Right cardiac atrium (tissue), 5 donors: Measurements from ENCODE around the gene APBB2. TPM values are rescaled to one million over a fixed set of nuclear protein-coding genes. Genes with fewer than 3 reads are reported as not detected.
A peak's percentile ranks its signal among the peaks of the same experiment; 100 is the strongest.
"Not testable (repeated sequence)": the region's sequence is repeated elsewhere in the genome, so short reads cannot be mapped to it uniquely, and the experiment has no call there.

Source experiments
- ATAC-seq, 2 donors: fragments of 200-7000 bp; cut with Tn5 transposase; one replicate each; pipeline versions ENCODE4 v1.8.0 to v1.9.1; 2020; ENCODE audit warnings: moderate library complexity in 2 of 2, mild to moderate bottlenecking in 1 of 2
- DNase-seq, 3 donors: peaks; one replicate each; pipeline ENCODE4 v3.0.0-alpha.2; 2020
- H3K27ac ChIP-seq: one replicate; pipeline ENCODE4 v1.5.1; 2013; ENCODE audit warnings: mild to moderate bottlenecking, low read length, control low read depth, moderate library complexity
- H3K27me3 ChIP-seq: one replicate; pipeline ENCODE4 v1.6.1; 2013; ENCODE audit not compliant: control insufficient read depth, insufficient read depth
- H3K4me1 ChIP-seq: one replicate; pipeline ENCODE4 v1.6.1; 2013; ENCODE audit warnings: low read length; ENCODE audit not compliant: control insufficient read depth, insufficient read depth
- H3K4me3 ChIP-seq: one replicate; pipeline ENCODE4 v1.5.1; 2013; ENCODE audit warnings: low read length, control low read depth
- H3K9me3 ChIP-seq: one replicate; pipeline ENCODE4 v1.6.1; 2013; ENCODE audit warnings: low read length; ENCODE audit not compliant: control insufficient read depth
- WGBS: extraction: QIAGEN DNeasy Blood & Tissue Kit; methylation state at CpG from one replicate; pipeline ENCODE4 v1.1.7; 2013; 5-methylcytosine and 5-hydroxymethylcytosine counted together
- intact Hi-C, 4 donors: fragments of 100-400 bp; cut with DNase I; formaldehyde crosslinking; loops; one replicate each; pipeline versions ENCODE4 v1.11.0 to v1.14.0; 2022 to 2023
- polyA plus RNA-seq: library from polyadenylated mRNA; stranded (reverse); fragments of 200-250 nt; gene quantifications from one replicate; pipeline ENCODE4 v1.2.3, GENCODE V29; 2013
- total RNA-seq, 4 donors: library from RNA; stranded (reverse); fragmentation: NEBNext Ultra II Directional; extraction: Animal tissue kit (Norgen Biotek cat#: 25700); gene quantifications; one replicate each; pipeline ENCODE4 v1.2.1, GENCODE V29; 2021
- donor health status: healthy with polysubstance abuse.
- donor health status: DM: no; HTN: yes; CAD: no.
- donor health status: DM: no; HTN: no; CAD: no.
- donor health status: DM: no; HTN: yes; CAD: no; lungs with severe emphysema.
- donor health status: DM: yes; HTN: yes; CAD: no.

Gene APBB2
- total and polyA plus RNA-seq, 5 donors: 12.7 to 46.2 (median 37.0) TPM

DNA sequence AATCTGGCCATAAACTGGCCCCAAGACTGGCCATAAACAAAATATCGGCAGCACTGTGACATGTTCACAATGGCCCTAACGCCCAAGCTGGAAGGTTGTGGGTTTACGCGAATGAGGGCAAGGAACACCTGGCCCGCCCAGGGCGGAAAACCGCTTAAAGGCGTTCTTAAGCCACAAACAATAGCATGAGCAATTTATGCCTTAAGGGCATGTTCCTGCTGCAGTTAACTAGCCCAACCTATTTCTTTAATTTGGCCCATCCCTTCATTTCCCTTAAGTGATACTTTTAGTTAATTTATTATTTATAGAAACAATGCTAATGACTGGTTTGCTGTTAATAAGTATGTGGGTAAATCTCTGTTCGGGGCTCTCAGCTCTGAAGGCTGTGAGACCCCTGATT is 154.9 kb downstream of the APBB2 start:
- intact Hi-C loops, H3K9me3 ChIP-seq: not testable (repeated sequence)
- WGBS: over 99% methylated on average over 9 of the region's 9 CpGs

DNA sequence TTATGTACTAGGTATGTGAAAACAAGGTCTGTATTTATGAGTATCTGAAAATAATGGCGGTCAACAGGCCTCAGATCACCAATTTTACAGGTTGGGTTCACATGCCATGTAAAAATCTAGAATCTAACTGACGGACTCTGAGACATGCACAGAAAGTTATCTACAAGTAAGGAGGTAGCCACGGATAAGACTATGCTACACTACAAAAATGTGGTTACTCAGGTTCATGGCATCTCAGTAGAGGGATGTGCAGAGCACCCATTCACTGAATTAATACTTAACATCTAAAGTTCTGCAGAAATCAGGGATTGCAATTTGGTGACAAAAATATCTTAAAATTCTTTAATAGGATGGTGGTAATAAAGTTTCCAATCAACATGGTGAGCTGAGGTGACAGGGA is 155.9 kb downstream of the APBB2 start:
- no peak for ATAC-seq
- intact Hi-C loops: no loop called here
- WGBS: 94% methylated on average over 3 of the region's 3 CpGs

More for the DNA sequence above, 154.9 kb downstream of the APBB2 start:
- DNase-seq, H3K27me3 ChIP-seq, H3K4me3 ChIP-seq, H3K27ac ChIP-seq, ATAC-seq: not testable (repeated sequence)
- H3K4me1 ChIP-seq: peaks cover 14% of the 10 kb centered on the region

DNA sequence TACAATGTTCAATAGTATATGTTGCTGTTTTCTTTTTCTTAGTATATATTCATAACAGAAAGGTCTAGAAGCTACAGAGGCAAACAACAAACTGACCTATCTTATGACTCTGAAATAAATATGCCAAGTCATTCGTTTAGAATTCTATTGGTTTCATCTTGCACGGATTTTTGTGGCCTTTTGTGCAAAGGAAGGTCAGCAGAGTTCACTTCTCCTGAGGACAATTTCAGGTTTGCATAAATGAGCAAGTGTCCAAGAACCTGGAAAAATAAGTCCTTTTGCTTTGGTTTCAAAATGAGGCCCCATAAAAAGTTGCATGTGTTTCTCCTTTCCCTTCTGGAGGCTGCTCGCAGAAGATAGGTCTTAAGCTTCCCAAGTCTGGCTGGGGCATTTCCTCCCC is 156.9 kb downstream of the APBB2 start:
- DNase-seq (no peak), ATAC-seq (no peak)
- Histone ChIP-seq H3K4me1 (peaks cover 13% of the 10 kb centered on the region), H3K27me3 (no peaks in the 10 kb centered on the region), H3K4me3 (no peak overlapping the region), H3K27ac (no peak overlapping the region), H3K9me3 (no peaks in the 10 kb centered on the region)
- intact Hi-C loops: no loop called here
- WGBS: 62% methylated on average over 3 of the region's 3 CpGs

More for the DNA sequence above, 155.9 kb downstream of the APBB2 start:
- H3K4me3 ChIP-seq: no peak overlapping the region
- H3K27ac ChIP-seq: no peak overlapping the region
- no peaks in the 10 kb centered on the region for H3K9me3 ChIP-seq
- no peaks in the 10 kb centered on the region for H3K27me3 ChIP-seq
- peaks cover 14% of the 10 kb centered on the region for H3K4me1 ChIP-seq
- no peak for DNase-seq

- WGBS: 90% methylated on average over 5 of the region's 5 CpGs
- Histone ChIP-seq H3K27me3 (no peaks in the 10 kb centered on the region), H3K27ac (peak overlapping the region; percentile 26), H3K4me3 (no peak overlapping the region), H3K9me3 (no peaks in the 10 kb centered on the region), H3K4me1 (peaks cover 9% of the 10 kb centered on the region)
- ATAC-seq: no peak
- intact Hi-C loops: loop anchor here in 1 of 4 donors (5.0 kb wide), 1 partner anchor 160 kb away; the partner anchor contains the start of gene APBB2
- DNase-seq: no peak
Measured at GRCh38 chr4:41052287-41052686, 162.1 kb downstream of the APBB2 start.

DNA sequence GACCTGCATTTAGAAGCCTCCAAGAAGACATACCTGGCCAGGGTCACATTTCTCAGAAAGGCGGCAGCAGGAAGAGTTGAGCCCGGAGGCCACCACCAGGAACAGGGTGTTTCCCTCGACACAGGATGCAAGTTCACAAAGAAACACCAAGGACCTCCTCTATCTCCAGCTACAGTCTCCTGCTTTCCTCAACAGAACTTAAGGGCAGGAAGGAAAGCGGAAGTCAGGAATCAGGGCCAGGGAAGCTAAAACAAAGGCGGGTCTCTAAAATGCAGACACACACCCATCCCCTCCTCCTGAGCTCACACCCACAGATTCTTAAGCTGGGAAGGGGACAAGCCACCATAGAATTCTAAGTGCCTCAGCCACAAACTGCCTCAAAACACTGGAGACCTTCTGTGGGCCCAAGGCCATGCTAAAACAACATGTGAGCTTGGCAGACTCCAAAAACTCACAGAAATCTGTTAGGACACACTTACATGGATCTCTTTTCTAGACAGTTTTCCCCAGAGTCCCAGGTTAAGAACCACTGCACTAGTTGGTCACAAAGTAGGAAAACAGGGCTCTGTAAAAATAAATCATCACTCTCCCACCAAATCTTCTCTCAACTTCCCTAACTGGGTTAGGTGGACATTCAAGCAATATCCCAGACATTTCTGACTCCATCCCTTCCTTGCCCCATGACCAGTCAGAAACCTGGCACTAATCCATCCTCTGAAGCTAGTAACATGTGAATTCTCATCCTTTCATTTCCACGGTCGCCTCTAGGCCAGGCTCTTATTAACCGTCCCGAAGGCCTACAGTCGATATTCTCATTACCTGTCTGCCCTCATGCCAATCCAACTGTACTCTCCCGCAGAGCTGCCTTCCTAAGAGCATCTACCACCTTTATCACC is 163.2 kb downstream of the APBB2 start:
- peak; percentile 33 to 49 (median 49) for DNase-seq
- ATAC-seq: peak; percentile 63 to 93
- H3K4me3 ChIP-seq: no peak overlapping the region
- H3K4me1 ChIP-seq: peaks cover 9% of the 10 kb centered on the region
- H3K27ac ChIP-seq: peak overlapping the region; percentile 87
- intact Hi-C loops: loop anchor here in 1 of 4 donors (5.0 kb wide), 1 partner anchor 161 kb away; the partner anchor contains the start of gene APBB2
- H3K9me3 ChIP-seq: no peaks in the 10 kb centered on the region
- no peaks in the 10 kb centered on the region for H3K27me3 ChIP-seq
- WGBS: 62% methylated on average over 11 of the region's 11 CpGs

- Histone ChIP-seq H3K9me3 (no peaks in the 10 kb centered on the region), H3K4me3 (peak overlapping the region; percentile 16), H3K27ac (peak overlapping the region; percentile 37), H3K4me1 (peaks cover 9% of the 10 kb centered on the region), H3K27me3 (no peaks in the 10 kb centered on the region)
- DNase-seq (no peak), ATAC-seq (peak; percentile 18 to 42)
- WGBS: 51% methylated on average over 1 of the region's 1 CpG
- intact Hi-C loops: loop anchor here in 1 of 4 donors (5.0 kb wide), 1 partner anchor 162 kb away; the partner anchor contains the start of gene APBB2
Measured at GRCh38 chr4:41050116-41050515, 164.2 kb downstream of the APBB2 start.

DNA sequence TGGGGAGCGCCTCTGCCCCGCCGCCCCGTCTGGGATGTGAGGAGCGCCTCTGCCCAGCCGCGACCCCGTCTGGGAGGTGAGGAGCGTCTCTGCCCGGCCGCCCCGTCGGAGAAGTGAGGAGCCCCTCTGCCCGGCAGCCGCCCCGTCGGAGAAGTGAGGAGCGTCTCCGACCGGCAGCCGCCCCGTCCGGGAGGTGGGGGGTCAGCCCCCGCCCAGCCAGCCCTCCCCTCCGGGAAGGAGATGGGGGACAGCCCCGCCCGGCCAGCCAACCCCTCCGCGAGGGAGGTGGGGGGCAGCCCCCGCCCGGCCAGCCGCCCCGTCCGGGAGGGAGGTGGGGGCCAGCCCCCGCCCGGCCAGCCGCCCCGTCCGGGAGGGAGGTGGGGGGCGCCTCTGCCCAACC is 165.2 kb downstream of the APBB2 start:
- not testable (repeated sequence) for H3K4me1 ChIP-seq

DNA sequence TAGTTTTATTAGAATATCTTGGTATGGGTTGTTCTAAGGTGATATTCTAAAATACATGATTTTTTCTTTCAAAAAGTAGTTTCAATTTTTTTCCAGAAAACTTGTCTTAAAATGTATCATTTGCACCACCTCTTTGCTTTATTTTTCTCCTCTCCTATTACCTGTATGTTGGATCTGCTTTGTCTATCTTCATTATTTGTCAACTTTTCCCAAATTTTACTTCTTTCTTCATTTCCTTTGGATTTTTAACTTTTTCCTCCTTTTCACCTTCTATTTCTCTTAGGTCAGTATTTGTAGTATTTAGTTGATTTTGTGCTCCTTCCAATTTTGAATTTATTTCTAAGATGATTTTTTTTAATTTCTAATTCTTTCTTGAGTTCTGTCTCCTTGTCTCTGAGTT is 169.6 kb downstream of the APBB2 start:
- Histone ChIP-seq H3K4me1 (no peaks in the 10 kb centered on the region), H3K27ac (no peak overlapping the region), H3K4me3 (no peak overlapping the region), H3K9me3 (no peaks in the 10 kb centered on the region), H3K27me3 (no peaks in the 10 kb centered on the region)
- DNase-seq: no peak
- intact Hi-C loops: loop anchor here in 1 of 4 donors (10.0 kb wide), 1 partner anchor 60 kb away; no protein-coding TSS in a partner anchor
- no peak for ATAC-seq

More for the DNA sequence above, 165.2 kb downstream of the APBB2 start:
- 85% methylated on average over 40 of the region's 40 CpGs for WGBS
- not testable (repeated sequence) for ATAC-seq, H3K27me3 ChIP-seq, H3K9me3 ChIP-seq
- Histone ChIP-seq H3K4me3 (peak overlapping the region; percentile 45), H3K27ac (peak overlapping the region; percentile 58)
- intact Hi-C loops: loop anchor here in 1 of 4 donors (10.0 kb wide), 1 partner anchor 64 kb away; no protein-coding TSS in a partner anchor
- DNase-seq: peak in 1 of 3 donors; percentile 74

DNA sequence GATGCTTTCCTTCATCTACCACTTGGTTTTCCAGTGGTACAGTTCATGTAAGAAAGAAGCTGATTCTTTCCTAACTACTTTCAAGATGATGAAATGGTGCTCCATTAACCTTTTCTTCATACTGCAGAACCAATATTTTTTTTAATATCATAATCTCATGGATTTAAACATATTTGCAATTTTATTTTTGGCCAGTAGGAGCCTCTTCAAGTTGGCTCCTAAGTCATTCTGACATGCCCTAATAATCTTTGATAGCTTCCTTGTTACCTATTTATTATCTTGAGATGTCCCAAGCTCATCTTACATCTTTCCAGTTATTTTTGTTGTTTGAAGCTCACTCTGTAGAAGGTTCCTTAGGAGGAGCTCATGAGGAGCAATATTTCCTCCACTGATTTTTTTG is 170.2 kb downstream of the APBB2 start:
- no peak for ATAC-seq

DNA sequence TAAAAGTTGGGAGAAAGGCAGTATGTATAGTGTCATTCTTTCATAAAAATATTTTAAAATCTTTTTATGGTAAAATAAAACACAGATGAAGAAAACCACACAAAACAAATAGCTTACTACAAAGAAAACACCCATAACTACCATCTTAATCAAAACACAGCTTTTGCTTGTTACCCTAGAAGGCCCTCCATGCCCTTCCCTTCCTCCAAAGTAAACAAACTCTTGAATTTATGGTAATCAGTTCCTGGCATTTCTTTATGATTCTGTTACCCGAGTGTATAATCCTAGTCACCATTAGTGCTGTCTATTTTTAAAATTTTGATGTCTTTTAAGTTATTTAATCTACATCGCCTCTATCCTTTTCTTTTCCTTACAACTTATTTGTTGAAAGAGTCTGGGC is 170.9 kb downstream of the APBB2 start:
- Histone ChIP-seq H3K27ac (no peak overlapping the region), H3K9me3 (no peaks in the 10 kb centered on the region), H3K4me1 (no peaks in the 10 kb centered on the region), H3K27me3 (no peaks in the 10 kb centered on the region), H3K4me3 (no peak overlapping the region)
- intact Hi-C loops: loop anchor here in 1 of 4 donors (10.0 kb wide), 1 partner anchor 59 kb away; no protein-coding TSS in a partner anchor
- WGBS: 78% methylated on average over 2 of the region's 2 CpGs
- no peak for ATAC-seq
- DNase-seq: no peak

More for the DNA sequence above, 170.2 kb downstream of the APBB2 start:
- H3K27me3 ChIP-seq: no peaks in the 10 kb centered on the region
- no peaks in the 10 kb centered on the region for H3K9me3 ChIP-seq
- H3K4me3 ChIP-seq: no peak overlapping the region
- no peaks in the 10 kb centered on the region for H3K4me1 ChIP-seq
- no peak overlapping the region for H3K27ac ChIP-seq
- no peak for DNase-seq
- intact Hi-C loops: loop anchor here in 1 of 4 donors (10.0 kb wide), 1 partner anchor 59 kb away; no protein-coding TSS in a partner anchor

- no peaks in the 10 kb centered on the region for H3K4me1 ChIP-seq
- intact Hi-C loops: loop anchor here in 1 of 4 donors (10.0 kb wide), 1 partner anchor 57 kb away; no protein-coding TSS in a partner anchor
- ATAC-seq (no peak), DNase-seq (no peak)
- no peak overlapping the region for H3K27ac ChIP-seq
- no peaks in the 10 kb centered on the region for H3K9me3 ChIP-seq
- WGBS: 62% methylated on average over 1 of the region's 1 CpG
- no peak overlapping the region for H3K4me3 ChIP-seq
- no peaks in the 10 kb centered on the region for H3K27me3 ChIP-seq
Measured at GRCh38 chr4:41041551-41041950, 172.8 kb downstream of the APBB2 start.
